OCI-LY3 (cell line): ENCODE results near the gene ZNF280B.

Experiments used
- H2AFZ ChIP-seq: fragments of 200-600, 300-600 bp; shearing (Covaris generic); 2 replicates; pipeline ENCODE4 v1.6.0; 2014; ENCODE audit warnings: antibody characterized with exemption, low read depth, low read length
- H3K27ac ChIP-seq: fragments of 200-600, 300-600 bp; sonication (generic); 2 replicates; pipeline ENCODE4 v1.5.1; 2014; ENCODE audit warnings: mild to moderate bottlenecking, low read length, moderate library complexity, mixed read lengths
- H3K27me3 ChIP-seq: fragments of 200-600, 300-600 bp; sonication (generic); 2 replicates; pipeline ENCODE4 v1.6.1; 2014; ENCODE audit warnings: low read depth, low read length, mixed read lengths
- H3K36me3 ChIP-seq: fragments of 200-600, 300-600 bp; sonication (generic); replicated peaks from 2 replicates; pipeline ENCODE3; 2014; ENCODE audit warnings: low read depth, low read length, mixed read lengths
- H3K4me1 ChIP-seq: fragments of 300-600, 200-600 bp; sonication (generic); 2 replicates; pipeline ENCODE4 v1.6.1; 2014; ENCODE audit warnings: low read length, mixed read lengths
- H3K4me2 ChIP-seq: fragments of 200-600, 300-600 bp; sonication (generic); 2 replicates; pipeline ENCODE4 v1.6.1; 2014; ENCODE audit warnings: low read length, mixed read lengths
- H3K4me3 ChIP-seq: fragments of 300-600, 200-600 bp; sonication (generic); 2 replicates; pipeline ENCODE4 v1.5.1; 2014; ENCODE audit warnings: antibody characterized with exemption, mild to moderate bottlenecking, low read length, moderate library complexity
- H3K79me2 ChIP-seq: fragments of 300-600, 200-600 bp; shearing (Covaris generic); 2 replicates; pipeline ENCODE4 v1.6.1; 2014; ENCODE audit warnings: mild to moderate bottlenecking, low read length, mixed read lengths
- H3K9ac ChIP-seq: fragments of 300-600, 200-600 bp; shearing (Covaris generic); 2 replicates; pipeline ENCODE4 v1.6.0; 2014; ENCODE audit warnings: mild to moderate bottlenecking, low read length, moderate library complexity
- H3K9me3 ChIP-seq: fragments of 200-600, 300-600 bp; shearing (Covaris generic); 2 replicates; pipeline ENCODE4 v1.6.1; 2014; ENCODE audit warnings: low read length, mixed read lengths; ENCODE audit not compliant: insufficient read depth
- H4K20me1 ChIP-seq: fragments of 200-600, 300-600 bp; sonication (generic); 2 replicates; pipeline ENCODE4 v1.6.1; 2016; ENCODE audit warnings: low read length, mixed read lengths; ENCODE audit not compliant: insufficient read depth
- EZH2phosphoT487 ChIP-seq: fragments of 200-600 bp; shearing (Covaris generic); IDR thresholded peaks from 2 replicates; pipeline ENCODE4 v1.6.1; 2018; ENCODE audit warnings: antibody characterized with exemption, mixed run types, low read depth
- TF ChIP-seq, protein P1 (sequence below): fragments of 200-600, 300-600 bp; sonication (generic); IDR thresholded peaks from 2 replicates; pipeline ENCODE4 v1.5.1; 2014; ENCODE audit warnings: antibody characterized with exemption, low read length, low read depth

Gene ZNF280B

DNA sequence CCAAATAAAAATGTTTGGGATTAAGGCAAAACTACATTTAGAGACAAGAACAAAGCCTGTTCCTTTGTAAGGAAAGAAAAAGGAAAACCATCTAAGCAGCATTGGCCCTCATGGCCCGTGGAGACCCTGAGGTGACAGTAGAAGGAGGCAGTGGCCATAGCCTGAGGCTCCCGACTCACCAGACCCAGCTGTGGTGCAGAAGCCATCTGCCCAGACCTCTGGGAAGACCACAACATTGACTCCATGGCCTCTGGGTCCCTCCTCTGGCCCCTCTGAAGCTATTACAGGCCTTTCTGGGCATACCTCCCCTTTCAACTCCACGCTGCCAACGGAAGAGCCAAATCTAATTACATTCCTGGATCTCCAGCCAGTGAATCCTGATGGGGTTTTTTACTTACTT, 44.1 kb upstream of the ZNF280B start:
- no peak overlapping the region for H3K9ac ChIP-seq
- H3K4me3 ChIP-seq: no peak overlapping the region
- no peak overlapping the region for H2AFZ ChIP-seq
- H3K27ac ChIP-seq: no peak overlapping the region
- H3K4me2 ChIP-seq: no peak overlapping the region
- peaks cover 11% of the 10 kb centered on the region for H3K36me3 ChIP-seq
- H3K4me1 ChIP-seq: peaks cover 11% of the 10 kb centered on the region
- H4K20me1 ChIP-seq: no peaks in the 10 kb centered on the region
- TF ChIP-seq, protein P1, sequence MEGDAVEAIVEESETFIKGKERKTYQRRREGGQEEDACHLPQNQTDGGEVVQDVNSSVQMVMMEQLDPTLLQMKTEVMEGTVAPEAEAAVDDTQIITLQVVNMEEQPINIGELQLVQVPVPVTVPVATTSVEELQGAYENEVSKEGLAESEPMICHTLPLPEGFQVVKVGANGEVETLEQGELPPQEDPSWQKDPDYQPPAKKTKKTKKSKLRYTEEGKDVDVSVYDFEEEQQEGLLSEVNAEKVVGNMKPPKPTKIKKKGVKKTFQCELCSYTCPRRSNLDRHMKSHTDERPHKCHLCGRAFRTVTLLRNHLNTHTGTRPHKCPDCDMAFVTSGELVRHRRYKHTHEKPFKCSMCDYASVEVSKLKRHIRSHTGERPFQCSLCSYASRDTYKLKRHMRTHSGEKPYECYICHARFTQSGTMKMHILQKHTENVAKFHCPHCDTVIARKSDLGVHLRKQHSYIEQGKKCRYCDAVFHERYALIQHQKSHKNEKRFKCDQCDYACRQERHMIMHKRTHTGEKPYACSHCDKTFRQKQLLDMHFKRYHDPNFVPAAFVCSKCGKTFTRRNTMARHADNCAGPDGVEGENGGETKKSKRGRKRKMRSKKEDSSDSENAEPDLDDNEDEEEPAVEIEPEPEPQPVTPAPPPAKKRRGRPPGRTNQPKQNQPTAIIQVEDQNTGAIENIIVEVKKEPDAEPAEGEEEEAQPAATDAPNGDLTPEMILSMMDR: no peak
- TF ChIP-seq EZH2phosphoT487: no peak
- H3K9me3 ChIP-seq: no peaks in the 10 kb centered on the region
- H3K79me2 ChIP-seq: no peaks in the 10 kb centered on the region
- no peaks in the 10 kb centered on the region for H3K27me3 ChIP-seq

DNA sequence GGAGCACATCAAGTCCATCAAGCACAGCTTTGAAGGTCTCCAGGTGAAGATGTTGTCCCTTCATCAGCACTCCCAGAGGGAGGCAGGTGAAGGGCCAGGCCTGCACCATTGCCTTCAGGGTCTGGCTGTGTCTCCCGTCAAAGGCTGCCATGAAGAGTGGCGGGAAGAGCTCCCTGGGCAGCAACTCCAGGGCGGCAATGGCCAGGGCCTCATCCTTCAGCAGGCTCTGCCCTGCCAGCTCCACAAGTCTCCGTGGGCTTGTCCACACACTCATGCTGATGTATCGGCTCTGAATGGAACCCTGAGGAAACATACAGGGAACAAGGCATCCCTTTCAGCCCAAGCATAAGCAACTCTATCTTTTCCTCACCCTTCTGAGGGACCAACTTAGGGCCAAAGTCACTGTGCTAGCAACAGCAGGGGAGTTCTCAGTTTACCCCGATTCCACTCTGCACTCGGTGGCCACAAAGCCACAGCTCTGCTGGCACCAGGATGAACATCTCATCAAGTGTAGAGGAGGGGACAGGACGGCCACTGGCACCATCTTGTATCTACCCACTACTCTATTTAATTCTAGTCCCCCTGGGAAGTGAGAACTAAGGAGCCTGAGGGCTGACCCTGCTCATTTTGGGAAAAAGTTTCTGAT, 42.4 kb upstream of the ZNF280B start:
- Histone ChIP-seq H2AFZ (no peak overlapping the region), H3K27ac (no peak overlapping the region), H4K20me1 (no peaks in the 10 kb centered on the region), H3K9me3 (no peaks in the 10 kb centered on the region), H3K4me3 (no peak overlapping the region), H3K36me3 (peaks cover 14% of the 10 kb centered on the region), H3K4me2 (no peak overlapping the region), H3K79me2 (no peaks in the 10 kb centered on the region), H3K27me3 (no peaks in the 10 kb centered on the region), H3K4me1 (peaks cover 11% of the 10 kb centered on the region), H3K9ac (no peak overlapping the region)
- no peak for TF ChIP-seq EZH2phosphoT487
- TF ChIP-seq, protein P1: no peak

DNA sequence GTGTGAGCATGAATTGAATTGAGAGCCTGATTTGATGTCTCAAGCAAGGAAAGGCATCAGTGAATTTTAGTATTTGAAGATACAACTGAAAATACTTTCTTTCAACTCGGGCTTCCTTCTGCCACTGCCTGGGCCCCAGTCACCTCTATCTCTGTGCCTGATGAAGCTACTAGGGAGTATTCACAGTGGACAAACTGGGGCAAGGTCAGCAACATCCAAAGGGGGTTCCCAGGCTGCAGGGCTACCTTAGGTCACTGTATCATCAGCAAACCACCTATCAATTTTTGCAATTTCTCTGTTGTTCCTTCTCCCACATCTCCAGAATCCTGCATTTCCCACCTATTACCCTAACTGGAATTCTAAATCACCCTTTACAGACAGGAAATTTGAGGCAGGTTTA, 40.4 kb upstream of the ZNF280B start:
- H2AFZ ChIP-seq: no peak overlapping the region
- TF ChIP-seq EZH2phosphoT487: no peak
- TF ChIP-seq, protein P1: no peak
- H3K4me3 ChIP-seq: no peak overlapping the region
- H3K4me1 ChIP-seq: no peaks in the 10 kb centered on the region
- no peak overlapping the region for H3K4me2 ChIP-seq
- peaks cover 14% of the 10 kb centered on the region for H3K36me3 ChIP-seq
- no peaks in the 10 kb centered on the region for H3K9me3 ChIP-seq
- no peak overlapping the region for H3K27ac ChIP-seq
- no peak overlapping the region for H3K9ac ChIP-seq
- no peaks in the 10 kb centered on the region for H3K79me2 ChIP-seq
- no peaks in the 10 kb centered on the region for H3K27me3 ChIP-seq
- H4K20me1 ChIP-seq: no peaks in the 10 kb centered on the region

DNA sequence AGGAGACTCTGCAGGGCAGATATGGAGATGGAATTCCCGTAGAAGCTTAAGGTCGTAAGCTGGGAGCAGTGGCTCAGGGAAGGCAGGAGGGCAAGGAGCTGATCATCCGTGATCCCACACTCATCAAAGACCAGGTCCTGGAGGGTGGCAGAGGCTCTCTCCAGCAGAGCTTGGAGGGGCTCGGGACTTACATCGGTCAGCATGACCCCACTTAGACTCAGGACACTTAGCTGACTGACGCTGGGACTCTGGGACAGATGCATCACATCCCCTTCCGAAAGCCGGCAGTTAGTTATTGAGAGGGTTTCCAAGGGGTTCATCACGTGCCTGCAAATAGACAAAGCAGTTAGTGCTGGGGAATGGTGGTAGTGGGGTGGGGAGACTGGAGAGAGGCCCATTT, 39.8 kb upstream of the ZNF280B start:
- Histone ChIP-seq H3K27ac (no peak overlapping the region), H3K27me3 (no peaks in the 10 kb centered on the region), H3K4me3 (no peak overlapping the region), H3K36me3 (peaks cover 14% of the 10 kb centered on the region), H3K4me1 (no peaks in the 10 kb centered on the region), H3K9ac (no peak overlapping the region), H3K4me2 (no peak overlapping the region), H3K9me3 (no peaks in the 10 kb centered on the region), H4K20me1 (no peaks in the 10 kb centered on the region), H3K79me2 (no peaks in the 10 kb centered on the region), H2AFZ (no peak overlapping the region)
- no peak for TF ChIP-seq EZH2phosphoT487
- TF ChIP-seq, protein P1: no peak
